Measurements from ENCODE around the gene CNTN4.

CNTN4 gene

GRCh38 chr3:2441558-2441957 is 342.9 kb downstream of the CNTN4 start:
- DNase-seq = no peak

- DNase-seq = no peak
These were observed 347.5 kb downstream of the CNTN4 start for GRCh38 chr3:2446146-2446545.

- peak; percentile 17 for DNase-seq
These were observed 353.6 kb downstream of the CNTN4 start for GRCh38 chr3:2452249-2452648.

GRCh38 chr3:2454865-2455264 is 356.2 kb downstream of the CNTN4 start:
- DNase-seq = no peak

GRCh38 chr3:2456788-2457187 is 358.1 kb downstream of the CNTN4 start:
- no peak for DNase-seq

GRCh38 chr3:2458816-2459215 is 360.1 kb downstream of the CNTN4 start:
- no peak for DNase-seq

GRCh38 chr3:2465842-2466241 is 367.2 kb downstream of the CNTN4 start:
- DNase-seq = no peak

GRCh38 chr3:2468816-2469215 is 370.1 kb downstream of the CNTN4 start:
- no peak for DNase-seq

- peak; percentile 54 for DNase-seq
These were observed 378.3 kb downstream of the CNTN4 start for GRCh38 chr3:2476996-2477395.

- DNase-seq = peak; percentile 65
These were observed 379.0 kb downstream of the CNTN4 start for GRCh38 chr3:2477620-2478019.

GRCh38 chr3:2484162-2485026 is 385.7 kb downstream of the CNTN4 start:
- no peak for DNase-seq

GRCh38 chr3:2485027-2485375 is 386.3 kb downstream of the CNTN4 start:
- no peak for DNase-seq

GRCh38 chr3:2495746-2496145 is 397.1 kb downstream of the CNTN4 start:
- no peak for DNase-seq

GRCh38 chr3:2504912-2505311 is 406.2 kb downstream of the CNTN4 start:
- no peak for DNase-seq

GRCh38 chr3:2506776-2507175 is 408.1 kb downstream of the CNTN4 start:
- no peak for DNase-seq

GRCh38 chr3:2510591-2511145 is 412.0 kb downstream of the CNTN4 start:
- DNase-seq = peak; percentile 8

- DNase-seq = peak; percentile 65
These were observed 412.7 kb downstream of the CNTN4 start for GRCh38 chr3:2511356-2511755.

GRCh38 chr3:2512881-2513280 is 414.2 kb downstream of the CNTN4 start:
- peak; percentile 31 for DNase-seq

- DNase-seq = no peak
These were observed 415.3 kb downstream of the CNTN4 start for GRCh38 chr3:2513986-2514385.

GRCh38 chr3:2516762-2517441 is 418.2 kb downstream of the CNTN4 start:
- peak; percentile 32 for DNase-seq

- DNase-seq = no peak
These were observed 419.0 kb downstream of the CNTN4 start for GRCh38 chr3:2517500-2518172.

GRCh38 chr3:2523281-2523836 is 424.7 kb downstream of the CNTN4 start:
- no peak for DNase-seq

- no peak for DNase-seq
These were observed 427.3 kb downstream of the CNTN4 start for GRCh38 chr3:2525968-2526367.
